Neuronal stem cell (in vitro differentiated cells): Measurements from ENCODE around the gene KCTD12.
"Not testable (repeated sequence)": the region's sequence is repeated elsewhere in the genome, so short reads cannot be mapped to it uniquely, and the experiment has no call there.

Source experiments
- DNase-seq: peaks from one replicate; pipeline ENCODE4 v3.0.0-alpha.2; 2013; ENCODE audit warnings: low spot score
- H2AFZ ChIP-seq: one replicate; pipeline ENCODE4 v1.6.1; 2013; ENCODE audit warnings: mild to moderate bottlenecking, low read length, inconsistent platforms
- H2AK5ac ChIP-seq: 2 replicates; pipeline ENCODE4 v1.6.1; 2013; ENCODE audit warnings: low read depth, mild to moderate bottlenecking, inconsistent platforms, low read length, moderate library complexity, mixed read lengths
- H2BK120ac ChIP-seq: 2 replicates; pipeline ENCODE4 v1.6.1; 2013; ENCODE audit warnings: low read depth, mild to moderate bottlenecking, inconsistent platforms, low read length, moderate library complexity, mixed read lengths
- H2BK12ac ChIP-seq: one replicate; pipeline ENCODE4 v1.6.1; 2013; ENCODE audit warnings: low read length, inconsistent platforms
- H2BK15ac ChIP-seq: 2 replicates; pipeline ENCODE4 v1.6.1; 2013; ENCODE audit warnings: mild to moderate bottlenecking, low read length, inconsistent platforms, mixed read lengths
- H2BK5ac ChIP-seq: one replicate; pipeline ENCODE4 v1.6.1; 2013; ENCODE audit warnings: inconsistent platforms, mild to moderate bottlenecking, low read length, moderate library complexity
- H3K14ac ChIP-seq: one replicate; pipeline ENCODE4 v1.6.1; 2013; ENCODE audit warnings: low read length, inconsistent platforms
- H3K18ac ChIP-seq: 2 replicates; pipeline ENCODE4 v1.6.1; 2013; ENCODE audit warnings: low read length, inconsistent platforms
- H3K23ac ChIP-seq: 2 replicates; pipeline ENCODE4 v1.6.1; 2013; ENCODE audit warnings: low read depth, mild to moderate bottlenecking, mixed read lengths, low read length, inconsistent platforms; ENCODE audit not compliant: poor library complexity
- H3K27ac ChIP-seq: replicated peaks from 3 replicates; pipeline ENCODE4 v1.5.1; 2013; ENCODE audit warnings: low read length, inconsistent platforms
- H3K27me3 ChIP-seq, 3 experiments: 2 replicates each; pipeline ENCODE4 v1.6.1; 2013; ENCODE audit warnings: low read length in 3 of 3, mild to moderate bottlenecking in 2 of 3, inconsistent platforms in 1 of 3, low read depth in 1 of 3, mixed read lengths in 1 of 3, moderate library complexity in 1 of 3; ENCODE audit not compliant: control insufficient read depth in 3 of 3, insufficient read depth in 3 of 3
- H3K36me3 ChIP-seq, 2 donors: replicated peaks in 1 of 2; 2 replicates each; pipeline ENCODE4 v1.6.1; 2013; ENCODE audit warnings: low read length in 2 of 2; ENCODE audit not compliant: control insufficient read depth in 2 of 2, insufficient read depth in 2 of 2
- H3K4ac ChIP-seq: 2 replicates; pipeline ENCODE4 v1.6.1; 2013; ENCODE audit warnings: inconsistent platforms, mild to moderate bottlenecking, low read length, moderate library complexity
- H3K4me1 ChIP-seq, 2 donors: 1 replicate in 1 of 2; 2 replicates in 1 of 2; pipeline ENCODE4 v1.6.1; 2013; ENCODE audit warnings: low read length in 2 of 2, low read depth in 1 of 2; ENCODE audit not compliant: control insufficient read depth in 2 of 2, insufficient read depth in 1 of 2
- H3K4me2 ChIP-seq: one replicate; pipeline ENCODE4 v1.6.1; 2013; ENCODE audit warnings: mild to moderate bottlenecking, low read length, inconsistent platforms; ENCODE audit not compliant: insufficient read depth, poor library complexity, severe bottlenecking
- H3K4me3 ChIP-seq, 2 donors: 2 replicates each; pipeline ENCODE4 v1.5.1; 2013; ENCODE audit warnings: low read length in 2 of 2, mild to moderate bottlenecking in 2 of 2, inconsistent platforms in 1 of 2, moderate library complexity in 1 of 2
- H3K79me1 ChIP-seq: one replicate; pipeline ENCODE4 v1.6.1; 2013; ENCODE audit warnings: low read depth, mild to moderate bottlenecking, inconsistent platforms, low read length, moderate library complexity
- H3K9ac ChIP-seq: one replicate; pipeline ENCODE4 v1.6.1; 2013; ENCODE audit warnings: mild to moderate bottlenecking, low read depth, low read length, inconsistent platforms; ENCODE audit not compliant: poor library complexity
- H3K9me3 ChIP-seq, 2 donors: replicated peaks in 1 of 2; 2 replicates each; pipeline versions ENCODE3 to v1.6.1; 2013; ENCODE audit warnings: low read length in 2 of 2, mild to moderate bottlenecking in 2 of 2, inconsistent platforms in 1 of 2, low read depth in 1 of 2, mixed read lengths in 1 of 2, moderate library complexity in 1 of 2; ENCODE audit not compliant: control insufficient read depth in 2 of 2, insufficient read depth in 1 of 2
- H4K8ac ChIP-seq: one replicate; pipeline ENCODE4 v1.6.1; 2013; ENCODE audit warnings: low read depth, mild to moderate bottlenecking, inconsistent platforms, low read length, moderate library complexity
- H4K91ac ChIP-seq: one replicate; pipeline ENCODE4 v1.6.1; 2013; ENCODE audit warnings: low read length, low read depth, mild to moderate bottlenecking, inconsistent platforms; ENCODE audit not compliant: poor library complexity
- WGBS, 2 donors: extraction: QIAGEN DNeasy Blood & Tissue Kit; methylation state at CpG; one replicate each; pipeline ENCODE4 v1.1.7; 2013; ENCODE audit warnings: missing lambda C conversion rate in 2 of 2, mixed read lengths in 1 of 2; ENCODE audit not compliant: insufficient read length in 2 of 2, insufficient replicate concordance in 1 of 2; ENCODE audit errors: extremely low coverage in 2 of 2; 5-methylcytosine and 5-hydroxymethylcytosine counted together

Gene KCTD12

DNA sequence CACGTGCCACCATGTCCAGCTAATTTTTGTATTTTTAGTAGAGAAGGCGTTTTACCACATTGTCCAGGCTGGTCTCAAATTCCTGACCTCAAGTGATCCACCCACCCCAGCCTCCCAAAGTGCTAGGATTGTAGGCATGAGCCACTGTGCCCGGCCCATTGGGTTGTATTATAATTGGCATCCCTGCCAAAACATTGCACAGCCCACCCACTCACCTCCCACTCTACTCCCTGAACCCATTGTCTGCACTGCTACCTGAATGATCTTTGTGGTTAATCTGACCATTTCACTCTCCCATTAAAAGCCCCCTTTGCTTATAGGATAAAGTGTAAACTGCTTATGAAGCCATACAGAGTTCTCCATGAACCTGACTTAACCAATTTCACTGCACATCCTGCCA is 26.3 kb upstream of the KCTD12 start:
- no peaks in the 10 kb centered on the region for H3K36me3 ChIP-seq
- H2BK5ac ChIP-seq = no peak overlapping the region
- no peak overlapping the region for H2AFZ ChIP-seq
- no peak overlapping the region for H3K4me3 ChIP-seq
- H3K4me1 ChIP-seq = no peaks in the 10 kb centered on the region
- H3K27ac ChIP-seq = no peak overlapping the region
- H3K23ac ChIP-seq = no peak overlapping the region
- WGBS, 2 donors = no CpG with 5 or more reads among the region's 3 CpGs
- no peak overlapping the region for H4K91ac ChIP-seq
- H2BK12ac ChIP-seq = no peak overlapping the region
- no peak for DNase-seq
- no peak overlapping the region for H2BK15ac ChIP-seq
- no peaks in the 10 kb centered on the region for H3K79me1 ChIP-seq
- no peak overlapping the region for H2AK5ac ChIP-seq
- H3K4me2 ChIP-seq = no peak overlapping the region
- H3K9ac ChIP-seq = no peak overlapping the region
- no peak overlapping the region for H2BK120ac ChIP-seq
- no peak overlapping the region for H4K8ac ChIP-seq
- H3K27me3 ChIP-seq = no peaks in the 10 kb centered on the region
- H3K4ac ChIP-seq = no peak overlapping the region
- no peak overlapping the region for H3K14ac ChIP-seq
- peaks cover 0 to 2% of the 10 kb centered on the region in 2 donors for H3K9me3 ChIP-seq
- H3K18ac ChIP-seq = no peak overlapping the region

- Histone ChIP-seq H3K9me3 (no peaks in the 10 kb centered on the region), H2AK5ac (no peak overlapping the region), H3K23ac (no peak overlapping the region), H4K91ac (no peak overlapping the region), H2BK5ac (no peak overlapping the region), H3K4me2 (no peak overlapping the region), H3K14ac (no peak overlapping the region), H3K9ac (no peak overlapping the region), H3K36me3 (no peaks in the 10 kb centered on the region), H3K79me1 (no peaks in the 10 kb centered on the region), H2AFZ (no peak overlapping the region), H3K27me3 (peaks cover 0 to 9% (median 0%) of the 10 kb centered on the region in 3 experiments), H3K4ac (no peak overlapping the region), H2BK15ac (no peak overlapping the region), H2BK120ac (no peak overlapping the region), H3K4me3 (no peak overlapping the region), H2BK12ac (no peak overlapping the region), H4K8ac (no peak overlapping the region), H3K18ac (no peak overlapping the region), H3K27ac (no peak overlapping the region), H3K4me1 (no peaks in the 10 kb centered on the region)
- WGBS, 2 donors = no CpG with 5 or more reads among the region's 2 CpGs
- no peak for DNase-seq
Observed at GRCh38 chr13:76904507-76904906, 18.3 kb upstream of the KCTD12 start.

- Histone ChIP-seq H3K14ac (no peak overlapping the region), H2BK15ac (no peak overlapping the region), H3K4me1 (no peaks in the 10 kb centered on the region), H3K36me3 (no peaks in the 10 kb centered on the region), H2BK12ac (no peak overlapping the region), H3K27ac (no peak overlapping the region), H4K8ac (no peak overlapping the region), H3K4me2 (no peak overlapping the region), H4K91ac (no peak overlapping the region), H3K4me3 (no peak overlapping the region), H3K9ac (no peak overlapping the region), H2BK5ac (no peak overlapping the region), H2AFZ (no peak overlapping the region), H3K9me3 (no peaks in the 10 kb centered on the region), H3K27me3 (peaks cover 0 to 9% (median 0%) of the 10 kb centered on the region in 3 experiments), H2BK120ac (no peak overlapping the region), H3K18ac (no peak overlapping the region), H3K79me1 (no peaks in the 10 kb centered on the region), H3K4ac (no peak overlapping the region), H2AK5ac (no peak overlapping the region), H3K23ac (no peak overlapping the region)
- no CpG with 5 or more reads among the region's 3 CpGs for WGBS, 2 donors
- peak; percentile 64 for DNase-seq
Observed at GRCh38 chr13:76903544-76904162, 17.4 kb upstream of the KCTD12 start.

DNA sequence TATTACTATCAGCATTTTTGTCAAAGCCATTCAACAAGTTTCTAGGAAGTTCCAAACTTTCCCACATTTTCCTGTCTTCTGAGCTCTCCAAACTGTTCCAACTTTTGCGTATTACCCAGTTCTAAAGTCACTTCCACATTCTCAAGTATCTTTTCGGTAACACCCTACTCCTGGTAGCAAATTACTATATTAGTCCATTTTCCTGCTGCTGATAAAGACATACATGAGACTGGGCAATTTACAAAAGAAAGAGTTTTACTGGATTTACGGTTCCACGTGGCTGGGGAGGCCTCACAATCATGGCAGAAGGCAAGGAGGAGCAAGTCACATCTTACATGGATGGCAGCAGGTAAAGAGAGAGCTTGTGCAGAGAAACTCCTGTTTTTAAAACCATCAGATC is 12.9 kb upstream of the KCTD12 start:
- not testable (repeated sequence) for H3K79me1 ChIP-seq, H2AFZ ChIP-seq, H3K9me3 ChIP-seq, H3K23ac ChIP-seq, H4K91ac ChIP-seq, H3K4me1 ChIP-seq, H2BK12ac ChIP-seq, H2BK120ac ChIP-seq, DNase-seq, H3K4ac ChIP-seq, H3K27ac ChIP-seq, H3K14ac ChIP-seq, H2BK5ac ChIP-seq, H3K9ac ChIP-seq, H4K8ac ChIP-seq, H3K4me3 ChIP-seq, H2BK15ac ChIP-seq, H2AK5ac ChIP-seq, H3K18ac ChIP-seq, H3K4me2 ChIP-seq, H3K27me3 ChIP-seq, H3K36me3 ChIP-seq
- WGBS, 2 donors = no CpG with 5 or more reads among the region's 4 CpGs
